ENCODE measurements around the gene SLC16A6.
A peak's percentile ranks its signal among the peaks of the same experiment; 100 is the strongest.
"Not testable (repeated sequence)": the region's sequence is repeated elsewhere in the genome, so short reads cannot be mapped to it uniquely, and the experiment has no call there.

Gene SLC16A6

DNA sequence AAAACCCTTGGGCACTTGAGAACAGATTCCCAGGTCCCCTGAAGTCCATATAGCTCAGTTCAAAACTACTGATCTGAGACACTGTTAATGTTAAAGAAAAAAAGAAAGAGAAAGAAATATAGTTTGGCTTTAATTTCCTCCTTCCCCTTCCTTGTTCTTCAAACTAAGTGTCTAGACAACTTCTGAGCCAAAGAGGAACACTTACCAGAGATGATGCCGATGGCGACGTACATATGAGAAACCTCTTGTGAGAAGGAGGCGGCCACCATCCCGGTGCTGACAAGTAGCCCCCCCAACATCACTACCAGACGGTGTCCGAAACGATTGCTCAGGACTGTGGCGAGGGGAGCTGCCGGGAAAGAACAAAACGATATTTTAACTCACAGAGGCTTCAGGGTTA is 17.2 kb downstream of the SLC16A6 start:
- H3K4me3 ChIP-seq: no peak overlapping the region
- no peaks in the 10 kb centered on the region for H3K27me3 ChIP-seq
- H3K9me3 ChIP-seq (replicated peaks in 1 of 11): peaks cover 15 to 22% (median 18%) of the 10 kb centered on the region in 11 experiments
- no peak overlapping the region for H3K4me2 ChIP-seq
- no peak for TF ChIP-seq Cebpa-rat (IDR thresholded peaks at IDR 0.05)
- H3K9ac ChIP-seq: no peak overlapping the region
- H3K4me1 ChIP-seq: peaks cover 0 to 7% (median 0%) of the 10 kb centered on the region in 10 experiments; a peak in 2 of 20 replicates
- H3K36me3 ChIP-seq: peaks cover 14 to 93% (median 76%) of the 10 kb centered on the region in 11 experiments
- no peak overlapping the region for H3K27ac ChIP-seq
- no peaks in the 10 kb centered on the region for H4K20me1 ChIP-seq

DNA sequence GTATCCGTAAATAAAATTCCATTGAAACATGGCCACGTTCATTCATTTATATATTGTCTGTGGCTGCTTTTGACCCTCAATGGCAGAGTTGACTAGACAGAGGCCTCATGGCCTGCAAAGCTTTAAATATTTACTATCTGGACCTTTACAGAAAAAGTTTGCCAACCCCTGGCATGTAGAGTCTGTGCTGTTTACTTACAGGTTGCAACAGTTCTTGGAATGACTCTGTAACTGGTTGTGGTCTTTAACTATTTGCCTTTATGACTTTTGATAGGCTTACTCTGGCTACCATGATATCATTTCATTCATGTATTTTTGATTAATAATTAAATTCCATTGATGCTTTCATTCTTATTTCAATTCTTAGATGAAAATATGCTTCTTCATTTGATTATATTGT is 25.1 kb downstream of the SLC16A6 start:
- not testable (repeated sequence) for H3K27me3 ChIP-seq; H3K9ac ChIP-seq; H3K27ac ChIP-seq; H4K20me1 ChIP-seq; H3K4me3 ChIP-seq; H3K9me3 ChIP-seq (replicated peaks in 1 of 11)
- Histone ChIP-seq H3K4me2 (peak overlapping the region in 7 of 11 experiments; percentile 24 to 63 (median 47); a peak in 6 of 22 replicates), H3K36me3 (peaks cover 0 to 37% (median 13%) of the 10 kb centered on the region in 11 experiments; a peak in 16 of 22 replicates), H3K4me1 (peaks cover 9 to 51% (median 44%) of the 10 kb centered on the region in 10 experiments)

DNA sequence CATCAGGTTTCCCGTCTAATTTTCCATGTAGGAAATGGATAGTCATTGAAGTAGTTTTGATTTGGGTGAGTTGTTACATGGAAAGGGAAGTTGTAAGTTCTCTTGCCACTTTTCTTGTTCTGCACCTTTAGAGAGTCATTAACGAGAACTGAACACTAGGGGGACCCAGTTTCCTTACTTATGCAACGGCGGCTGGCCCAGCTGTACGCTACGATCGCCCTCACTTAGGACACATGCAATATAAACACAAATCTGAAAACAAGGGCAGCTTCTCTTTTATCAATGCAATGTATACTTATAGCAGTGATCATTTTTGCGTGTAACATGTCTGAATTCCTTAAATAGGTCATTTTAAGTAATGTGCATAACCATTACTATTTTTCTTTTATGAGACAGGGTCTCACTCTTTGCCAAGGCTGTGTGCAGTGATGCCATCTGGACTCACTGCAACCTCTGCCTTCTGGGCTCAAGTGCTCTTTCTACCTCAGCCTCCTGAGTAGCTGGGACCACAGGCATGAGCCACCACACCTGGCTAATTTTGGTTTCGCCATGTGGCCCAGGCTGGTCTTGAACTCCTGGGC is 27.7 kb downstream of the SLC16A6 start:
- Histone ChIP-seq H3K36me3 (peaks cover 0 to 18% (median 0%) of the 10 kb centered on the region in 11 experiments; a peak in 6 of 22 replicates), H3K4me1 (peaks cover 28 to 77% (median 64%) of the 10 kb centered on the region in 10 experiments), H3K4me2 (peak overlapping the region; percentile 40 to 88 (median 58); a peak in 21 of 22 replicates), H3K9ac (peak overlapping the region in 5 of 11 experiments; percentile 17 to 58 (median 41); a peak in 6 of 22 replicates), H3K27ac (peak overlapping the region in 7 of 11 experiments; percentile 30 to 96 (median 45); a peak in 11 of 22 replicates)
- H4K20me1 ChIP-seq; H3K4me3 ChIP-seq; H3K9me3 ChIP-seq (replicated peaks in 1 of 11); H3K27me3 ChIP-seq: not testable (repeated sequence)

GRCh38 chr17:68262467-68262866 is 28.5 kb downstream of the SLC16A6 start:
- not testable (repeated sequence) for H3K4me3 ChIP-seq; H4K20me1 ChIP-seq; H3K9me3 ChIP-seq (replicated peaks in 1 of 11); H3K27me3 ChIP-seq
- H3K27ac ChIP-seq: peak overlapping the region in 6 of 11 experiments; percentile 29 to 96 (median 48); a peak in 10 of 22 replicates
- peak overlapping the region; percentile 31 to 88 (median 58); a peak in 20 of 22 replicates for H3K4me2 ChIP-seq
- H3K4me1 ChIP-seq: peaks cover 35 to 84% (median 71%) of the 10 kb centered on the region in 10 experiments
- peaks cover 0 to 13% (median 0%) of the 10 kb centered on the region in 11 experiments; a peak in 9 of 22 replicates for H3K36me3 ChIP-seq
- H3K9ac ChIP-seq: peak overlapping the region in 7 of 11 experiments; percentile 9 to 57 (median 26); a peak in 7 of 22 replicates

DNA sequence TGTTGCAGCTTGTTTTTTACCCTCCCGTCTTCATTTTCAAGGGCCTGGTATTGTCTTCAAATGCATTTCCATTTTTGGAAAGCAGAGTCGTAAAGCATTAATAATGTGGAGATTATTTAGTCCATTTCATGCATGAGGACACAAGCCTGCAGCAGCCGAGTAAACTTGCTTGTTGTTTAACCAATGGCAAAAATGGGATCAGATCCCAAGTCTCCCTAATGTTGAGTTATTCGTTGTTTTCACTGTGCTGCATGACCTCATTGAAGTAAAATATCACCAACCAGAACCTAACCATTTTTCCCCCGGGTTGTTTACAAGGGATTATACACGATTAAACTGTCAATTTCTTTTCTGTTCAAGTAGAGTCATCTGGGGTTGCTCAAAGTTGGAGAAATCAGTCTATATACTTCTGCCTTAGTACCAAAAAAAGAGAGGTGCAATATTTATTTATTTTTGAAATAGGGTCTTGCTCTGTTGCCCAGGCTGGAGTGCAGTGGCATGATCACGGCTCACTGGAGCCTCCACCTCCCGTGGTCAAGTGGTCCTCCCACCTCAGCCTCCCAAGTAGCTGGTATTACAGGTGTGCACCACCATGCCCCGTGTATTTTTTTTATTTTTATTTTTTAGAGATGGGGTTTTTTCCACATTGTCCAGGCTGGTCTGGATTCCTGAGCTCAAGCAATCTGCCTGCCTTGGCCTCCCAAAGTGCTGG is 30.7 kb downstream of the SLC16A6 start:
- peaks cover 58 to 99% (median 87%) of the 10 kb centered on the region in 10 experiments for H3K4me1 ChIP-seq
- no peak for TF ChIP-seq Cebpa-rat (IDR thresholded peaks at IDR 0.05)
- H4K20me1 ChIP-seq: 0 out of 22 replicates have a peak, but pooled peaks cover 0 to 5% (median 0%) of the 10 kb centered on the region in 11 experiments
- no peak overlapping the region for H3K4me3 ChIP-seq
- peak overlapping the region; percentile 49 to 90 (median 72); a peak in 20 of 22 replicates for H3K4me2 ChIP-seq
- peaks cover 0 to 10% (median 4%) of the 10 kb centered on the region in 11 experiments; a peak in 9 of 22 replicates for H3K36me3 ChIP-seq
- H3K27ac ChIP-seq: peak overlapping the region in 7 of 11 experiments; percentile 8 to 96 (median 93); a peak in 12 of 22 replicates
- no peaks in the 10 kb centered on the region for H3K27me3 ChIP-seq
- H3K9me3 ChIP-seq (replicated peaks in 1 of 11): no peaks in the 10 kb centered on the region; a peak in 1 of 22 replicates
- peak overlapping the region in 5 of 11 experiments; percentile 45 to 84 (median 74); a peak in 6 of 22 replicates for H3K9ac ChIP-seq

DNA sequence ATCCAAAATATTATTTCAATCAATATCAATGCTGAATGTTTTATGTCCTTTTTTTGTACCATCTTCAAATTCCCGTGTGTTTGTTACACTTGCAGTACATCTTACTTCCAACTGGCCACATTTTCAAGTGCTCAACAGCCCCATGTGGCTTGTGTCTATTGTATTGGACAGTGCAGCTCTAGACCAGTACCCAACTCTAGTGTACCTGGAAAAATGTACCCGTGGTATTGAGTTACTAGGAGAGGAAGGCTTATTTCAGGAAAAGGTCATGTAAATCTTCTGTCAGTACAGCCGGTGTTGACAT is 31.3 kb downstream of the SLC16A6 start:
- peak overlapping the region in 9 of 11 experiments; percentile 15 to 84 (median 67); a peak in 11 of 22 replicates for H3K9ac ChIP-seq
- peaks cover 0 to 16% (median 4%) of the 10 kb centered on the region in 11 experiments; a peak in 10 of 22 replicates for H3K36me3 ChIP-seq
- peaks cover 64 to 99% (median 90%) of the 10 kb centered on the region in 10 experiments for H3K4me1 ChIP-seq
- H3K27ac ChIP-seq: peak overlapping the region; percentile 32 to 96 (median 85); a peak in 21 of 22 replicates
- H3K4me3 ChIP-seq; H3K9me3 ChIP-seq (replicated peaks in 1 of 11); H4K20me1 ChIP-seq; H3K27me3 ChIP-seq: not testable (repeated sequence)
- peak overlapping the region; percentile 49 to 90 (median 72) for H3K4me2 ChIP-seq

- peak overlapping the region; percentile 65 to 90 (median 85) for H3K4me2 ChIP-seq
- peaks cover 69 to 99% (median 95%) of the 10 kb centered on the region in 10 experiments for H3K4me1 ChIP-seq
- not testable (repeated sequence) for H3K9me3 ChIP-seq (replicated peaks in 1 of 11); H4K20me1 ChIP-seq; H3K4me3 ChIP-seq; H3K27me3 ChIP-seq
- H3K9ac ChIP-seq: peak overlapping the region; percentile 54 to 84 (median 74); a peak in 21 of 22 replicates
- H3K36me3 ChIP-seq: peaks cover 0 to 21% (median 6%) of the 10 kb centered on the region in 11 experiments; a peak in 11 of 22 replicates
- peak overlapping the region; percentile 48 to 96 (median 85) for H3K27ac ChIP-seq
These were observed 31.9 kb downstream of the SLC16A6 start for GRCh38 chr17:68258890-68259647.

- H3K4me2 ChIP-seq: peak overlapping the region; percentile 65 to 90 (median 85); a peak in 21 of 22 replicates
- H3K4me1 ChIP-seq: peaks cover 76 to 99% (median 97%) of the 10 kb centered on the region in 10 experiments
- H3K4me3 ChIP-seq: no peak overlapping the region
- H3K27ac ChIP-seq: peak overlapping the region in 8 of 11 experiments; percentile 78 to 96 (median 91); a peak in 17 of 22 replicates
- TF ChIP-seq Cebpa-rat (IDR thresholded peaks at IDR 0.05): no peak
- no peaks in the 10 kb centered on the region; a peak in 1 of 22 replicates for H3K9me3 ChIP-seq (replicated peaks in 1 of 11)
- H3K27me3 ChIP-seq: peaks cover 0 to 9% (median 0%) of the 10 kb centered on the region in 11 experiments; a peak in 4 of 22 replicates
- H3K9ac ChIP-seq: peak overlapping the region in 6 of 11 experiments; percentile 26 to 84 (median 77); a peak in 9 of 22 replicates
- 0 out of 22 replicates have a peak, but pooled peaks cover 0 to 6% (median 0%) of the 10 kb centered on the region in 11 experiments for H4K20me1 ChIP-seq
- peaks cover 0 to 27% (median 6%) of the 10 kb centered on the region in 11 experiments; a peak in 11 of 22 replicates for H3K36me3 ChIP-seq
These were observed 33.0 kb downstream of the SLC16A6 start for GRCh38 chr17:68257934-68258333.

- peak overlapping the region; percentile 65 to 90 (median 85) for H3K4me2 ChIP-seq
- H3K9ac ChIP-seq: peak overlapping the region in 5 of 11 experiments; percentile 47 to 84 (median 73); a peak in 12 of 22 replicates
These were observed 34.2 kb downstream of the SLC16A6 start for GRCh38 chr17:68256701-68257100.

More at GRCh38 chr17:68256701-68257100, 34.2 kb downstream of the SLC16A6 start:
- H3K9me3 ChIP-seq (replicated peaks in 1 of 11); H4K20me1 ChIP-seq; H3K27me3 ChIP-seq: not testable (repeated sequence)
- Histone ChIP-seq H3K27ac (peak overlapping the region in 8 of 11 experiments; percentile 69 to 96 (median 91); a peak in 16 of 22 replicates), H3K4me3 (0 out of 20 replicates have a peak overlapping the region, but pooled peaks of 1 of the 10 experiments have one; percentile 19), H3K4me1 (peaks cover 72 to 99% (median 96%) of the 10 kb centered on the region in 10 experiments), H3K36me3 (peaks cover 5 to 39% (median 14%) of the 10 kb centered on the region in 11 experiments; a peak in 15 of 22 replicates)

Measured in BLaER1 treated with 17β-estradiol and CSF1 and Interleukin-3, amounts not matched to agents 10 nM and 100 nM (cell line).